ENCODE data around the gene GNL1.
"Not testable (repeated sequence)": the region's sequence is repeated elsewhere in the genome, so short reads cannot be mapped to it uniquely, and the experiment has no call there.

DNA sequence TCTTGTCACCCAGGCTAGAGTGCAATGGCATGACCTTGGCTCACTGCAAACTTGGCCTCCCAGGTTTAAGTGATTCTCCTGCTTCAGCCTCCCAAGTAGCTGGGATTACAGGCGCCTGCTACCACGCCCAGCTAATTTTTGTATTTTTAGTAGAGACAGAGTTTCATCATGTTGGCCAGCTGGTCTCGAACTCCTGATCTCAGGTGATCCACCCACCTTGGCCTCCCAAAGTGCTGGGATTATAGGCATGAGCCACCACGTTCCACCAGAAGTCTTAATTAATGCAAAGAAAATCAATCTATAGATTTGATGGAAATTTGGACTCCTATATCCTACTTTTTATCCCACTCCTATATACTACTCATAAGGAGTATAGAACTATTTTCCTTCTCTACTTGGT lies 61.2 kb downstream of the GNL1 start:
- not testable (repeated sequence) for TF ChIP-seq TARDBP (IDR thresholded peaks at IDR 0.05); SP1 (IDR thresholded peaks at IDR 0.05); SUZ12 (IDR thresholded peaks at IDR 0.05); FOXK2 (IDR thresholded peaks at IDR 0.05); FOXA1 (IDR thresholded peaks at IDR 0.05); LEF1 (IDR thresholded peaks at IDR 0.05; ENCODE audit: borderline replicate concordance)
